Head of caudate nucleus (tissue), 42 donors: Measurements from ENCODE around the gene DISP3.

ENCODE experiments used
- DNase-seq, 42 donors: peaks; one replicate each; pipeline versions ENCODE4 v3.0.0 to v3.0.0-alpha.2; 2020 to 2021; ENCODE audit warnings: mixed read lengths in 7 of 42
- intact Hi-C: fragments of 100-400 bp; cut with DNase I; formaldehyde crosslinking; loops from one replicate; pipeline ENCODE4 v1.15.0; 2022

DISP3 gene

GRCh38 chr1:11456965-11457364 lies 22.0 kb upstream of the DISP3 start:
- intact Hi-C loops = no loop called here
- no peak for DNase-seq

GRCh38 chr1:11458811-11459275 lies 20.1 kb upstream of the DISP3 start:
- intact Hi-C loops = no loop called here
- peak; percentile 68 to 95 (median 87) for DNase-seq

- intact Hi-C loops = no loop called here
- no peak for DNase-seq
These were observed 17.3 kb upstream of the DISP3 start for GRCh38 chr1:11461531-11462137.

- intact Hi-C loops = no loop called here
- peak in 14 of 42 donors; percentile 23 to 61 (median 40) for DNase-seq
These were observed 16.6 kb upstream of the DISP3 start for GRCh38 chr1:11462224-11462923.

- intact Hi-C loops = no loop called here
- no peak for DNase-seq
These were observed 15.8 kb upstream of the DISP3 start for GRCh38 chr1:11463177-11463576.

GRCh38 chr1:11465307-11465706 lies 13.6 kb upstream of the DISP3 start:
- DNase-seq = no peak
- intact Hi-C loops = no loop called here

- intact Hi-C loops = no loop called here
- DNase-seq = no peak
These were observed 12.5 kb upstream of the DISP3 start for GRCh38 chr1:11466416-11466815.

GRCh38 chr1:11468878-11469277 lies 10.1 kb upstream of the DISP3 start:
- DNase-seq = no peak
- intact Hi-C loops = no loop called here

GRCh38 chr1:11470912-11471311 lies 8.0 kb upstream of the DISP3 start:
- no peak for DNase-seq
- intact Hi-C loops = loop anchor here (10.0 kb wide), 1 partner anchor 174 kb away; no protein-coding TSS in a partner anchor

- DNase-seq = peak in 1 of 42 donors; percentile 20
- intact Hi-C loops = loop anchor here (10.0 kb wide), 1 partner anchor 173 kb away; no protein-coding TSS in a partner anchor
These were observed 7.5 kb upstream of the DISP3 start for GRCh38 chr1:11471473-11471872.

GRCh38 chr1:11472284-11472683 lies 6.7 kb upstream of the DISP3 start:
- no peak for DNase-seq
- intact Hi-C loops = loop anchor here (10.0 kb wide), 1 partner anchor 173 kb away; no protein-coding TSS in a partner anchor

GRCh38 chr1:11472741-11473140 lies 6.2 kb upstream of the DISP3 start:
- intact Hi-C loops = loop anchor here (10.0 kb wide), 1 partner anchor 172 kb away; no protein-coding TSS in a partner anchor
- no peak for DNase-seq

GRCh38 chr1:11473491-11474034 lies 5.4 kb upstream of the DISP3 start:
- intact Hi-C loops = loop anchor here (10.0 kb wide), 1 partner anchor 171 kb away; no protein-coding TSS in a partner anchor

GRCh38 chr1:11474826-11475225 lies 4.1 kb upstream of the DISP3 start:
- intact Hi-C loops = loop anchor here (10.0 kb wide), 1 partner anchor 170 kb away; no protein-coding TSS in a partner anchor
- peak in 2 of 42 donors; percentile 25 to 43 for DNase-seq

More at GRCh38 chr1:11473491-11474034, 5.4 kb upstream of the DISP3 start:
- peak in 15 of 42 donors; percentile 24 to 74 (median 45) for DNase-seq

GRCh38 chr1:11475748-11476147 lies 3.2 kb upstream of the DISP3 start:
- DNase-seq = no peak
- intact Hi-C loops = loop anchor here (10.0 kb wide), 1 partner anchor 169 kb away; no protein-coding TSS in a partner anchor

GRCh38 chr1:11479375-11479979 lies 522 bp downstream of the DISP3 start:
- intact Hi-C loops = loop anchor here (10.0 kb wide), 1 partner anchor 165 kb away; no protein-coding TSS in a partner anchor
- DNase-seq = no peak

GRCh38 chr1:11481019-11481418 lies 2.1 kb downstream of the DISP3 start:
- intact Hi-C loops = no loop called here
- no peak for DNase-seq

- intact Hi-C loops = no loop called here
- no peak for DNase-seq
These were observed 3.2 kb downstream of the DISP3 start for GRCh38 chr1:11482198-11482597.

GRCh38 chr1:11482701-11483479 lies 3.9 kb downstream of the DISP3 start:
- intact Hi-C loops = no loop called here
- no peak for DNase-seq
